PC-9 (cell line): ENCODE results near the gene PCDHB8. TPM values are rescaled to one million over a fixed set of nuclear protein-coding genes. Genes with fewer than 3 reads are reported as not detected.
"Not testable (repeated sequence)": the region's sequence is repeated elsewhere in the genome, so short reads cannot be mapped to it uniquely, and the experiment has no call there.

ENCODE experiments used
- BruUV-seq: library from RNA; stranded (reverse); fragments of 400-500 nt; replicated peaks from 2 replicates; lab custom pipeline; 2021; lab: Mats Ljungman, UMichigan
- CTCF ChIA-PET: fragments of 300-600 bp; sonication (Branson Sonifier 250); formaldehyde crosslinking; loops from one replicate; lab custom pipeline; 2022; ENCODE audit warnings: antibody characterized with exemption; lab: Charles Lee
- POLR2A ChIA-PET: fragments of 300-600 bp; sonication (Branson Sonifier 250); formaldehyde crosslinking; loops from one replicate; lab custom pipeline; 2022; ENCODE audit warnings: antibody characterized with exemption; ENCODE audit not compliant: unreplicated experiment; lab: Charles Lee
- DNase-seq, 2 experiments: peaks; one replicate each; pipeline versions ENCODE4 v3.0.0 to v3.0.0-alpha.2; 2015 to 2022; ENCODE audit warnings: mixed read lengths in 1 of 2
- H2AFZ ChIP-seq: fragments of 200-600 bp; sonication (generic); 2 replicates; pipeline ENCODE4 v1.8.1; 2017; ENCODE audit warnings: antibody characterized with exemption
- H3F3A ChIP-seq: fragments of 200-600 bp; sonication (generic); 2 replicates; pipeline ENCODE4 v1.8.1; 2017; ENCODE audit warnings: antibody characterized with exemption, mild to moderate bottlenecking, low read depth; ENCODE audit not compliant: insufficient read depth
- H3K27ac ChIP-seq: fragments of 200-600 bp; sonication (generic); 2 replicates; pipeline ENCODE4 v1.6.1; 2016; ENCODE audit warnings: mixed run types
- H3K27me3 ChIP-seq: fragments of 200-600 bp; sonication (generic); 2 replicates; pipeline ENCODE4 v1.6.1; 2016; ENCODE audit warnings: low read depth, mixed run types; ENCODE audit not compliant: insufficient read depth
- H3K36me3 ChIP-seq: fragments of 200-600 bp; sonication (generic); 2 replicates; pipeline ENCODE4 v1.6.1; 2016; ENCODE audit warnings: low read depth, mixed run types
- H3K4me1 ChIP-seq: fragments of 200-600 bp; sonication (generic); replicated peaks from 2 replicates; pipeline ENCODE4 v1.6.1; 2016; ENCODE audit warnings: mixed run types; ENCODE audit not compliant: insufficient read depth
- H3K4me2 ChIP-seq: fragments of 200-600 bp; sonication (generic); 2 replicates; pipeline ENCODE4 v1.6.1; 2017; ENCODE audit warnings: mixed run types
- H3K4me3 ChIP-seq: fragments of 200-600 bp; sonication (generic); 2 replicates; pipeline ENCODE4 v1.6.1; 2016; ENCODE audit warnings: mixed run types
- H3K79me2 ChIP-seq: fragments of 200-600 bp; sonication (generic); 2 replicates; pipeline ENCODE4 v1.6.1; 2017; ENCODE audit warnings: low read depth, mixed run types
- H3K9me2 ChIP-seq: fragments of 200-600 bp; sonication (generic); 2 replicates; pipeline ENCODE4 v1.8.1; 2017; ENCODE audit warnings: mild to moderate bottlenecking; ENCODE audit not compliant: insufficient read depth
- H3K9me3 ChIP-seq: fragments of 200-600 bp; sonication (generic); 2 replicates; pipeline ENCODE4 v1.8.1; 2016; ENCODE audit warnings: low read depth; ENCODE audit not compliant: insufficient read depth
- H4K20me1 ChIP-seq: fragments of 200-600 bp; sonication (generic); 2 replicates; pipeline ENCODE4 v1.8.1; 2017; ENCODE audit not compliant: insufficient read depth
- EZH2 ChIP-seq: fragments of 200-600 bp; sonication (generic); IDR thresholded peaks from 2 replicates; pipeline ENCODE4 v1.8.0; 2017; ENCODE audit warnings: antibody characterized with exemption, low read depth
- intact Hi-C: fragments of 100-400 bp; cut with micrococcal nuclease; formaldehyde crosslinking; loops from one replicate; pipeline ENCODE4 v1.10.0; 2022; ENCODE audit not compliant: unreplicated experiment
- total RNA-seq: library from RNA; stranded (reverse); gene quantifications from 2 replicates; pipeline ENCODE4 v1.2.3, GENCODE V29; 2021
- TF ChIP-seq, protein P1 (sequence below): fragments of 200-600 bp; sonication (generic); conservative IDR thresholded peaks from 2 replicates; pipeline ENCODE4 v1.6.1; 2017; ENCODE audit warnings: mixed run types, antibody characterized with exemption, mild to moderate bottlenecking, moderate library complexity

The PCDHB8 gene
- total RNA-seq, 1 experiment from 2014 or later = not detected

DNA sequence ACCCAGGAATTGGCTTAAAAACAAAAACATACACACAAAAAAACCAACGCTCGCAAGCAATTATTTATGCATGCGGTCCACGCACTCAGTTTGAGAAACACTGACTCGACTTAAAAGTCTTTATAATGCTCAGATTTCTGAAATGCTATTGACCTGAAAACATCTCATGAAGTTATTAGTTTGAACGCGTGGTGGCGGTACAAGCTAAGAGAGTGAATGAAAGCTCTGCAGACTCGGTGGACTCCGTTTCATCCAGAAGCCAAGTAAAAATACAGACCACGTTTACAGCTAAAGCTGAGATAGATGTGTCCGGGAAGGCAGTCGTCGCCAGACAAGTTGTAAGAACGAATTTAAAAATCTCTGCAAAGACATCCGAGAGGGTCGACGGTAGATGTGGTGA, 27.8 kb upstream of the PCDHB8 start, which contains the start of gene PCDHB6:
TSS of gene PCDHB6 (plus strand) at position 246 of the 400 bp plus-strand sequence. CDS start 201 bp downstream, outside the sequence.
- TF ChIP-seq, protein P1, sequence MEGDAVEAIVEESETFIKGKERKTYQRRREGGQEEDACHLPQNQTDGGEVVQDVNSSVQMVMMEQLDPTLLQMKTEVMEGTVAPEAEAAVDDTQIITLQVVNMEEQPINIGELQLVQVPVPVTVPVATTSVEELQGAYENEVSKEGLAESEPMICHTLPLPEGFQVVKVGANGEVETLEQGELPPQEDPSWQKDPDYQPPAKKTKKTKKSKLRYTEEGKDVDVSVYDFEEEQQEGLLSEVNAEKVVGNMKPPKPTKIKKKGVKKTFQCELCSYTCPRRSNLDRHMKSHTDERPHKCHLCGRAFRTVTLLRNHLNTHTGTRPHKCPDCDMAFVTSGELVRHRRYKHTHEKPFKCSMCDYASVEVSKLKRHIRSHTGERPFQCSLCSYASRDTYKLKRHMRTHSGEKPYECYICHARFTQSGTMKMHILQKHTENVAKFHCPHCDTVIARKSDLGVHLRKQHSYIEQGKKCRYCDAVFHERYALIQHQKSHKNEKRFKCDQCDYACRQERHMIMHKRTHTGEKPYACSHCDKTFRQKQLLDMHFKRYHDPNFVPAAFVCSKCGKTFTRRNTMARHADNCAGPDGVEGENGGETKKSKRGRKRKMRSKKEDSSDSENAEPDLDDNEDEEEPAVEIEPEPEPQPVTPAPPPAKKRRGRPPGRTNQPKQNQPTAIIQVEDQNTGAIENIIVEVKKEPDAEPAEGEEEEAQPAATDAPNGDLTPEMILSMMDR = no peak; the same call in 1 of the 2 replicates
- TF ChIP-seq EZH2 = no peak
- Histone ChIP-seq H3K9me2 (no peaks in the 10 kb centered on the region), H3K79me2 (no peaks in the 10 kb centered on the region), H3K4me1 (no peaks in the 10 kb centered on the region), H3K27ac (no peak within 1 kb of the TSS), H3F3A (no peaks in the 10 kb centered on the region), H3K36me3 (no peaks in the 10 kb centered on the region), H3K27me3 (no peaks in the 10 kb centered on the region), H3K4me3 (no peak within 1 kb of the TSS), H2AFZ (no peak within 1 kb of the TSS), H3K4me2 (no peak within 1 kb of the TSS), H4K20me1 (no peaks in the 10 kb centered on the region), H3K9me3 (no peaks in the 10 kb centered on the region)
- DNase-seq = no peak
- ChIA-PET CTCF (no interaction called here), POLR2A (no interaction called here)
- BruUV-seq = no TSS peak
- intact Hi-C loops = no loop called here

DNA sequence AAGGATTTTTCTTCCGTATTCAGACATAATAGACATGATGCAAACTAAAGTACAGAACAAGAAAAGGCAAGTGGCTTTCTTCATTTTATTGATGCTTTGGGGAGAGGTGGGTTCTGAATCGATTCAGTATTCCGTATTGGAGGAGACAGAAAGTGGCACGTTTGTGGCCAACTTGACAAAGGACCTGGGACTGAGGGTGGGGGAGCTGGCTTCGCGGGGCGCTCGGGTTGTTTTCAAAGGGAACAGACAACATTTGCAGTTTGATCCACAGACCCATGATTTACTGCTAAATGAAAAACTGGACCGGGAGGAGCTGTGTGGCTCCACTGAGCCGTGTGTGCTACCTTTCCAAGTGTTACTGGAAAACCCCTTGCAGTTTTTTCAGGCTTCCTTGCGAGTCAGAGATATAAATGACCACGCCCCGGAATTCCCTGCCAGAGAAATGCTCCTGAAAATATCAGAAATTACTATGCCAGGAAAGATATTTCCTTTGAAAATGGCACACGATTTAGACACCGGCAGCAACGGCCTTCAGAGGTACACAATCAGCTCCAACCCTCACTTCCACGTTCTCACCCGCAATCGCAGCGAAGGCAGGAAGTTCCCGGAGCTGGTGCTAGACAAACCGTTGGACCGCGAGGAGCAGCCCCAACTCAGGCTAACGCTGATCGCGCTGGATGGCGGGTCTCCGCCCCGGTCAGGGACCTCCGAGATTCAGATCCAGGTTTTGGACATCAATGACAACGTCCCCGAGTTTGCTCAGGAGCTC, 27.2 kb upstream of the PCDHB8 start:
- ChIA-PET CTCF (interaction anchor here (0.7 kb wide), 1 partner anchor 10 kb away, joined by 4 read pairs; no protein-coding TSS in a partner anchor), POLR2A (no interaction called here)
- Histone ChIP-seq H3K79me2 (no peaks in the 10 kb centered on the region), H2AFZ (no peak overlapping the region), H3K9me3 (no peaks in the 10 kb centered on the region), H3K36me3 (no peaks in the 10 kb centered on the region), H3K4me2 (no peak overlapping the region), H3K27me3 (no peaks in the 10 kb centered on the region), H4K20me1 (no peaks in the 10 kb centered on the region), H3K4me3 (no peak overlapping the region), H3K4me1 (no peaks in the 10 kb centered on the region), H3F3A (no peaks in the 10 kb centered on the region), H3K27ac (no peak overlapping the region), H3K9me2 (no peaks in the 10 kb centered on the region)
- DNase-seq = no peak
- intact Hi-C loops = no loop called here
- BruUV-seq = no TSS peak
- TF ChIP-seq EZH2 = no peak
- TF ChIP-seq, protein P1 = no peak

DNA sequence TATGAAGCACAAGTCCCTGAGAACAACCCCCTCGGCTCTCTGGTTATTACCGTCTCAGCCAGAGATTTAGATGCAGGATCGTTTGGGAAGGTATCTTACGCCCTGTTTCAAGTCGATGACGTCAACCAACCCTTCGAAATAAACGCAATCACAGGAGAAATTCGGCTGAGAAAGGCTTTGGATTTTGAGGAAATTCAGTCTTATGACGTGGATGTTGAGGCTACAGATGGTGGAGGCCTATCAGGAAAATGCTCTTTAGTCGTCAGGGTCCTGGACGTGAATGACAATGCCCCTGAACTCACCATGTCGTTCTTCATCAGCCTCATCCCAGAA, 26.6 kb upstream of the PCDHB8 start:
- intact Hi-C loops = no loop called here
- Histone ChIP-seq H2AFZ (no peak overlapping the region), H3K27ac (no peak overlapping the region), H3K4me1 (no peaks in the 10 kb centered on the region), H4K20me1 (no peaks in the 10 kb centered on the region), H3K36me3 (no peaks in the 10 kb centered on the region), H3K4me2 (no peak overlapping the region), H3K9me2 (no peaks in the 10 kb centered on the region), H3F3A (no peaks in the 10 kb centered on the region), H3K4me3 (no peak overlapping the region), H3K79me2 (no peaks in the 10 kb centered on the region), H3K27me3 (no peaks in the 10 kb centered on the region), H3K9me3 (no peaks in the 10 kb centered on the region)
- no peak for DNase-seq
- ChIA-PET CTCF (interaction anchor here (0.7 kb wide), 1 partner anchor 9 kb away, joined by 4 read pairs; no protein-coding TSS in a partner anchor), POLR2A (no interaction called here)
- no TSS peak for BruUV-seq
- TF ChIP-seq, protein P1 = no peak
- no peak for TF ChIP-seq EZH2

DNA sequence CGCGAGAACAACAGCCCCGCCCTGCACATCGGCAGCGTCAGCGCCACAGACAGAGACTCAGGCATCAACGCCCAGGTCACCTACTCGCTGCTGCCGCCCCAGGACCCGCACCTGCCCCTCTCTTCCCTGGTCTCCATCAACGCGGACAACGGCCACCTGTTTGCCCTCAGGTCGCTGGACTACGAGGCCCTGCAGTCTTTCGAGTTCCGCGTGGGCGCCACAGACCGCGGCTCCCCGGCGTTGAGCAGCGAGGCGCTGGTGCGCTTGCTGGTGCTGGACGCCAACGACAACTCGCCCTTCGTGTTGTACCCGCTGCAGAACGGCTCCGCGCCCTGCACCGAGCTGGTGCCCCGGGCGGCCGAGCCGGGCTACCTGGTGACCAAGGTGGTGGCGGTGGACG, 26.0 kb upstream of the PCDHB8 start:
- DNase-seq, H3K4me2 ChIP-seq, H4K20me1 ChIP-seq, H3K9me2 ChIP-seq, CTCF ChIA-PET, BruUV-seq, H3K4me3 ChIP-seq, H3K36me3 ChIP-seq, intact Hi-C loops, H2AFZ ChIP-seq, H3K27ac ChIP-seq, POLR2A ChIA-PET, H3F3A ChIP-seq, H3K9me3 ChIP-seq, H3K27me3 ChIP-seq, H3K79me2 ChIP-seq, H3K4me1 ChIP-seq: not testable (repeated sequence)

DNA sequence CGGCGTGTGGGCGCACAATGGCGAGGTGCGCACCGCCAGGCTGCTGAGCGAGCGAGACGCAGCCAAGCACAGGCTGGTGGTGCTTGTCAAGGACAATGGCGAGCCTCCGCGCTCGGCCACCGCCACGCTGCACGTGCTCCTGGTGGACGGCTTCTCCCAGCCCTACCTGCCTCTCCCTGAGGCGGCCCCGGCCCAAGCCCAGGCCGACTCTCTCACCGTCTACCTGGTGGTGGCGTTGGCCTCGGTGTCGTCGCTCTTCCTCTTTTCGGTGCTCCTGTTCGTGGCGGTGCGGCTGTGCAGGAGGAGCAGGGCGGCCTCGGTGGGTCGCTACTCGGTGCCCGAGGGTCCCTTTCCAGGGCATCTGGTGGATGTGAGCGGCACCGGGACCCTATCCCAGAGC, 25.5 kb upstream of the PCDHB8 start:
- H3K27ac ChIP-seq, H3F3A ChIP-seq, H3K79me2 ChIP-seq, H3K4me3 ChIP-seq, H3K4me1 ChIP-seq, H2AFZ ChIP-seq, BruUV-seq, CTCF ChIA-PET, H3K27me3 ChIP-seq, H4K20me1 ChIP-seq, intact Hi-C loops, POLR2A ChIA-PET, DNase-seq, H3K36me3 ChIP-seq, H3K9me2 ChIP-seq, H3K4me2 ChIP-seq, H3K9me3 ChIP-seq: not testable (repeated sequence)
